GM21619 (cell line): Measurements from ENCODE around the gene SKAP1.

Experiments used
- ATAC-seq: cut with Tn5 transposase; IDR thresholded peaks from one replicate; pipeline ENCODE4 v1.9.1; 2021; ENCODE audit not compliant: unreplicated experiment

SKAP1 gene

DNA sequence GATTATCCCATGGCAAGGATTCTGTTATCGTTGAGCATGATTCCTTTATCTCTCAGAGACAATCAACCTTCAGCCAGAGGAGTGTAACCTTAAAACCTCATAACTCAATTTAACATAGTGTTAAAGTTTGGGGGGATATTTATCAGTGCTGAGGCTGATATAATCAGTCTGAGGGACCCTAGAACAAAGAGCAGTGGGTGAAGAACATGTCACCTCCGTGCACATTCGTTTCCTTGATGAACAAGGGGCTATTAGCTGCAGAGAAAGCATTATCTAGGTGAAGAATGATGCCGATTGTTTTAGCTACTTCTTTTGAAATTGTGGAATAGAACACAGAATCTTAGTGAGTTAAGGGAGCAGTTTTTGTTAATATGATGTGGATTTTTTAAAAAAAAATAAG, 99.1 kb downstream of the SKAP1 start:
- ATAC-seq, result no peak

GRCh38 chr17:48330421-48330820, 99.6 kb downstream of the SKAP1 start:
- no peak for ATAC-seq

- no peak for ATAC-seq
Observed at GRCh38 chr17:48328457-48328856, 101.6 kb downstream of the SKAP1 start.

DNA sequence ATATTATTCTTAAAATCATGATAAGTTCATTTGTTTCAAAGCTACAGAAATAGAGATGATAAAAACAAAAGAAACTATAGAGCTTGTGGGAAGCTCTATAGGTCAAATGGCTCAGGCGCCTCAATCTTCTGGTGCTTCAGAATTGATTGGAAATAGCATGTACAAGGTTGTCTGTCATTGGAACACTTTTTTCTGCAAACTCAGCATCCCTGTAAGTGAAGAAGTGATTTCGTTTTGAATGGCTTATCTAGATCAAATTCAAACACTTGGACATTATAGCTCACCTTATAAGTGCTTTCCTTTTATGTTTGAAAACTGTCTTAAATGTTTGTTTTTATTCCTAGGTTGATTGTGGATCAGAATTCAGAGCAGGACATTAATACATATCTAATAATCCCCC, 103.7 kb downstream of the SKAP1 start:
- ATAC-seq, result no peak

GRCh38 chr17:48322060-48322459, 108.0 kb downstream of the SKAP1 start:
- ATAC-seq, result no peak

DNA sequence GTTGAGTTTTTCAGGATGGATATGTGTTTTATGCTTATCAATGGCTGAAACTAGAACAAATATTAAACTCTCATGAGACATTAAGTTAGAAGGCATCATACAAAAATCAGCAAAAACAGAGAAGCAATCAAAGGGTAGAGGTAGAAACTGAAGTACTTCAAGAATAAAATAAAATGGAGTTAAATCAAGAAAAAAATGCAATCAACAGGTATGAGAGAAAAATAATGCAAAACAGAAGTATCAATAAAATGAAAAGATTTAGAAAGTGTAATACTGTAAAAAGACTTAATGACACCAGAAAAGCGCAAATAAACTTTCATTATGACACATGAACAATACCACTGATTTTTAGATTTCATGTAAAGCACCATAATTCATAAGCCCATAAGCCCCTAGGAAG, 112.3 kb downstream of the SKAP1 start:
- no peak for ATAC-seq

GRCh38 chr17:48314716-48315115, 115.3 kb downstream of the SKAP1 start:
- ATAC-seq, result no peak

- no peak for ATAC-seq
Observed at GRCh38 chr17:48313096-48313755, 116.8 kb downstream of the SKAP1 start.

GRCh38 chr17:48311324-48311723, 118.7 kb downstream of the SKAP1 start:
- no peak for ATAC-seq

- ATAC-seq, result no peak
Observed at GRCh38 chr17:48310748-48311213, 119.2 kb downstream of the SKAP1 start.

GRCh38 chr17:48308581-48308980, 121.4 kb downstream of the SKAP1 start:
- no peak for ATAC-seq

GRCh38 chr17:48307814-48308411, 122.1 kb downstream of the SKAP1 start:
- ATAC-seq, result no peak

GRCh38 chr17:48307255-48307654, 122.8 kb downstream of the SKAP1 start:
- no peak for ATAC-seq

- no peak for ATAC-seq
Observed at GRCh38 chr17:48301002-48301401, 129.0 kb downstream of the SKAP1 start.

DNA sequence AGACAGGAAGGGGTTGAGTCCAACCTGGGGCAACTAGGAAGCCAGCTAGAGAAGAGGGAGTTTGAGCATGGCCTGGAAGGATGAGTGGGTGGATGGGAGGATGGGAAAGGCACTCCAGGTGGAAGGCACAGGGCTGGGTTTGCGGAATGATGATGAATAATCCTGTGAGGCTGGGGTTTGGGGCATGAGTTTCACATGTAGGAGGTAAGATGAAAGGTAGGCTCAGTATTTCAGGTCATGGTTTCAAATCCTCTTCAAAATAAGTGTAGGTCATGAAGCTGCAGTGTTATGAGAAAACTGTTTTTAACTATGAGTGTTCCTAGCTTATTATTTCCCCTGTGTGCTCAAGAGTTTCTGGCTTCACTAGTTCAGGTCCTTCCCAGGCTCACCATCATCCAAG, 130.3 kb downstream of the SKAP1 start:
- no peak for ATAC-seq

DNA sequence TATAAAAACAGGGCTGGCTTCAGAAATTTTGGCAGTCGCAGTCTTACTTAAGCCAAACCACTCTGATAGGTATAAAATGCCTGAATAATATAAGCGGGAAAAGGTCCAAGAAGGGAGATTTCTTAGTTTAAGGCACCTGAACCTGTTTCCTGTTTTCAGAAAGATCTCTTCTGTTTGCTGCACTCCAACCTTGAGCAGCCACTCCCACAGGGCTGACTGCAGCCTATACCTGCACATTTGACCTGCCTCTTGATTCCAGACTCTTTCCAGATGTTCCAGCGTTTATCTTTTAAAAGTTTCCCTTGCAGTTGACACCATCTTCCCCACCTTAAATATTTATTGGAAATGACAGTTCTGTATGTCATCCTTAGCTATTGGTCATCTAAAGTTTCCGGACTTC, 132.2 kb downstream of the SKAP1 start:
- no peak for ATAC-seq

DNA sequence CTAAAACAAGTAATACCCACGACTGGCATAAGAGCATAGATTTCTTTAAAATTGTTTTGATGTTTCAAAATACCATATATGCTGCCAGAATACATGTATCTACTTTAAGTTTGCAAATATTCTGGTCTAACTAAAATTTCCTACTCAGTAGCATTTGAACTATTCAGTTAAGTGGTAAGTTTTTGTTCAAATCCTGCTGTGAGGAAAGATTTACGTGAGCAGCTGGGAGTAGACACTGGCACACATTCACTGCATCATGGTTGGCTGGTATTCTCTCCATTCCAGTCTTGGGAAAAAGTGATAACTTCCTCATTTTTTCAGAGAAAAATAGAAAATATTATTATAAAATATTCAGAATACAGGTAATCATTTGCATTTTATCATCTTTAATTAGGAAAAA, 133.6 kb downstream of the SKAP1 start:
- no peak for ATAC-seq

DNA sequence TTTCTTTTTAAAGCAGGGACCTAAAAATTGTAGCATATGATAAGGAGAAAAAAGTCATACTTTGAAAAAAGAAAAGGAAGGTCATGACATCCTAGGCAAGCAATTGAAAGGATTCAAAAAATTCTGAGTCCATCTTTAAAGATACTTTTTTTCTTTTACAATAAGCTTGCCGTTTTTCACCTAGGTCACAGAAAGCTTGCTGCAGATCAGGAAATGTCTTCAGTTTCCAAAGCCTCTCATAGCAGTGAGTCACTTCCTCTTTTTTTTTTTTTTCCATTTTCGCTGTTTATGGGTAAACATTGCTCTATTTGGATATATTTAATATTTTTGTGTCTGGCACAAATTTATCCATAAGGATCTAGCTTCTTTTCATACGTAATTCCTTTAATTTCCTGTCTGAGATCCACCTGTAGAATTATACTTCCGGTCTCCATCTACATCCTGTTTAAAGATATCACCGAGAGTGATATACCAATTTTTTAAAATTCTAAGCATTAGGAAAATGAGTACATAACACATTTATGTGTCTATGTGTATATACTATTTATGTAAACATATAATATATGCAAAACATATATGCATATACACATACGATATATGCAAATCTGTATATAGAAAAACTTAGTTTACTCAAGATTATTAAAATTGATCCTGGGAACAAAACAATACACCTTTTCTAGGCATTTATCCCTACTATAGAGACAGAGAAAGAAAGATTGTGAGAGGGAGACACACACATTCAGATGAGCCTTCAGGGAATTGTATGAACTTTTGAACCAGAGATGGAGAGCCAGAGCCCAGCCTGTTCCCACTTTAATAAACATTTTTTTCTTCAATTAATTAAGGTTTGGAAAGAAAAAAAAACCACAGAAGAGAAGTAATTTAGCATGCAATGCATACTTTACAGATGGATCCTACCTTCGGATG, 134.4 kb downstream of the SKAP1 start:
- peak; percentile 44 for ATAC-seq

DNA sequence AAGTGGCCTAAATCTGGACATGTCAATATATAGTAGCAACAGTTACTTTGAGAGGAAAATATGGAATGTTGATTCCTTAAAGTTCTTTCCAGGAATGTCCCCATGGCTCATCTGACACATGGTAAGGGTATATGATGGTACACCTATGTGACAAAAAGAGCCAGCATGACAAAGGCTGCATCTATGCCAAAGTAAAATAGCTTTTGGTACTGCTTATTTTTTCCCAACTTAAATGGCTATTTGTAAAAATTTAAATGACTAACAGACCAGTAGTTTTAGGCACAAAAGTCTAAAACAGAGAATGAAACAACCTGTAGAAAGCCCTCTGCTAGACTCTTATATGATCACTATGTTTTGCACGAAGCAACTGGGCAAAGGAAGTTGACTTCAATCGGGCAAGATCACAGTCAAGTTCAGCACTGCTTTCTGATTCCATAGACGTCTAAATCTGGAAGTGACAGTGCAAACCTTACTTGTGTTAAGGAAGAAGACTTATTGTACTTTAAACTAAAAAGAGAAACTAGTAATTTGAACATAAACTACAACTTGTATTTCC, 135.1 kb downstream of the SKAP1 start:
- no peak for ATAC-seq

DNA sequence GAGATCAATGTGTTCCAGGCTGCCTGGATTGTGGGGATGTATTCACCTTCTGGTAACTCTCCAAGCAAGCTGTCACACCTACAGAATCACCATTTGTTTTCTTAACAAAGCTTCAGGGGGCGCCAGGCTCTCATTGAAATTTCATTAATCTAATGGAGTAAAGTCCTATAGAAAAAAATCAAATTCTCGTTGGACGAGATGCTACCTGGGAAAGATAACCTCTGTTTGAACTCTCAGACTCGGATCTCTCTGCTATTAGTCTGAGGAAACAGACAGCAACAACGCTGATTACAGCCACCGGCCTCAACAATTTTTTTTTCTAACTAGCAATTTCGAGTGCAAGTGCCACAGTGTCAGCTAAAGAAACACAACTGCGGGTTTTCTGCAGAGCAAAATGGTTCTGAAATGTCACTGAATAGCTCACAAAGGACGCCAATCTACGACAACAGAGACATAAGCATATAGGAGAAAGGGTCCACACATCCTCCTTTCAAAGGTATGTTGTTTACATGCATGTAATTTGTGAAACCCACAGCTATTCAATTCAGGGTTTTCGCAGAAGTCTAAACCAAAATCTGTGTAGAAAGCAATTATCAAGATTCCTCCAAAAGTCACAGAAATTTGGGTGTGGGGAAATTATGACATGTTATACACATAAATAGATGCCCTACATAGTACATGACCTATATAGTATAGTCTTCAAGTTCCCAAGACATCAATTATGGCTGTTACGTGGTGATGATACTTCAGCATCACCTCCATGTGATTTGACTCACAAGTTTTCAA, 135.8 kb downstream of the SKAP1 start:
- ATAC-seq, result no peak
